NCI-H2107 treated with DMSO at 0.1 percent for 48 hours (cell line): ENCODE results near the gene C2orf76.

ENCODE experiments used
- DNase-seq: peaks from one replicate; lab custom pipeline; 2025; ENCODE audit not compliant: unreplicated experiment; lab: John Stamatoyannopoulos, UW

Gene C2orf76

GRCh38 chr2:119266091-119266589 lies 100.5 kb downstream of the C2orf76 start:
- no peak for DNase-seq

- no peak for DNase-seq
These were observed 101.0 kb downstream of the C2orf76 start for GRCh38 chr2:119265693-119266066.

GRCh38 chr2:119264781-119265692 lies 101.6 kb downstream of the C2orf76 start:
- peak; percentile 46 for DNase-seq

GRCh38 chr2:119263656-119264055 lies 103.0 kb downstream of the C2orf76 start:
- no peak for DNase-seq

- no peak for DNase-seq
These were observed 103.6 kb downstream of the C2orf76 start for GRCh38 chr2:119263025-119263424.

GRCh38 chr2:119261493-119262225 lies 105.0 kb downstream of the C2orf76 start:
- no peak for DNase-seq

- DNase-seq, result no peak
These were observed 105.8 kb downstream of the C2orf76 start for GRCh38 chr2:119260646-119261492.

- no peak for DNase-seq
These were observed 107.3 kb downstream of the C2orf76 start for GRCh38 chr2:119259296-119259860.

GRCh38 chr2:119257198-119257597 lies 109.4 kb downstream of the C2orf76 start:
- no peak for DNase-seq

GRCh38 chr2:119256582-119256921 lies 110.1 kb downstream of the C2orf76 start:
- DNase-seq, result no peak

- peak; percentile 34 for DNase-seq
These were observed 110.7 kb downstream of the C2orf76 start for GRCh38 chr2:119255760-119256581.

- no peak for DNase-seq
These were observed 112.0 kb downstream of the C2orf76 start for GRCh38 chr2:119254601-119255080.

- no peak for DNase-seq
These were observed 112.7 kb downstream of the C2orf76 start for GRCh38 chr2:119253760-119254600.

GRCh38 chr2:119253114-119253702 lies 113.4 kb downstream of the C2orf76 start:
- DNase-seq, result no peak
